ENCODE measurements around the gene OXCT2. TPM values are rescaled to one million over a fixed set of nuclear protein-coding genes. Genes with fewer than 3 reads are reported as not detected.

Gene OXCT2
- total RNA-seq, 4 donors from 2014 or later, result 5.0 to 12.2 (median 6.8) TPM

- peaks cover 0 to 98% (median 5%) of the 10 kb centered on the region in 3 donors for H3K36me3 ChIP-seq
- TF ChIP-seq POLR2A (IDR thresholded peaks at IDR 0.05) (no peak), CTCF (IDR thresholded peaks at IDR 0.05) (no peak)
- DNase-seq, result no peak
- H3K9me3 ChIP-seq, result no peaks in the 10 kb centered on the region
- H3K27ac ChIP-seq, result no peak overlapping the region
- H3K4me1 ChIP-seq, result no peaks in the 10 kb centered on the region
- H3K4me3 ChIP-seq, result no peak overlapping the region
- no peaks in the 10 kb centered on the region for H3K27me3 ChIP-seq
These were observed 17.1 kb downstream of the OXCT2 start for GRCh38 chr1:39754026-39754570.

- H3K27ac ChIP-seq, result no peak overlapping the region
- no peaks in the 10 kb centered on the region for H3K9me3 ChIP-seq
- DNase-seq, result no peak
- TF ChIP-seq POLR2A (IDR thresholded peaks at IDR 0.05) (no peak), CTCF (IDR thresholded peaks at IDR 0.05) (no peak)
- no peaks in the 10 kb centered on the region for H3K27me3 ChIP-seq
- no peak overlapping the region for H3K4me3 ChIP-seq
- H3K4me1 ChIP-seq, result no peaks in the 10 kb centered on the region
- peaks cover 5 to 98% (median 5%) of the 10 kb centered on the region in 3 donors for H3K36me3 ChIP-seq
These were observed 17.8 kb downstream of the OXCT2 start for GRCh38 chr1:39753132-39754025.

GRCh38 chr1:39752703-39753102, 18.4 kb downstream of the OXCT2 start:
- Histone ChIP-seq H3K27me3 (no peaks in the 10 kb centered on the region), H3K4me3 (no peak overlapping the region), H3K4me1 (no peaks in the 10 kb centered on the region), H3K36me3 (peaks cover 5 to 98% (median 5%) of the 10 kb centered on the region in 3 donors), H3K9me3 (no peaks in the 10 kb centered on the region), H3K27ac (no peak overlapping the region)
- no peak for DNase-seq
- TF ChIP-seq POLR2A (IDR thresholded peaks at IDR 0.05) (no peak), CTCF (IDR thresholded peaks at IDR 0.05) (no peak)

GRCh38 chr1:39751595-39751994, 19.6 kb downstream of the OXCT2 start:
- Histone ChIP-seq H3K27ac (no peak overlapping the region), H3K36me3 (peaks cover 5 to 99% (median 5%) of the 10 kb centered on the region in 3 donors), H3K27me3 (no peaks in the 10 kb centered on the region), H3K4me3 (no peak overlapping the region), H3K4me1 (no peaks in the 10 kb centered on the region), H3K9me3 (no peaks in the 10 kb centered on the region)
- no peak for DNase-seq
- TF ChIP-seq POLR2A (IDR thresholded peaks at IDR 0.05) (no peak), CTCF (IDR thresholded peaks at IDR 0.05) (no peak)

- TF ChIP-seq CTCF (IDR thresholded peaks at IDR 0.05) (no peak), POLR2A (IDR thresholded peaks at IDR 0.05) (no peak)
- no peak for DNase-seq
These were observed 26.0 kb downstream of the OXCT2 start for GRCh38 chr1:39745016-39745670.

More at GRCh38 chr1:39745016-39745670, 26.0 kb downstream of the OXCT2 start:
- Histone ChIP-seq H3K4me1 (peaks cover 0 to under 1% (median 0%) of the 10 kb centered on the region in 4 donors), H3K36me3 (peaks cover 0 to 93% (median 5%) of the 10 kb centered on the region in 3 donors), H3K27ac (no peak overlapping the region), H3K9me3 (no peaks in the 10 kb centered on the region), H3K27me3 (no peaks in the 10 kb centered on the region), H3K4me3 (no peak overlapping the region)
